Fibroblast of skin of right quadriceps (primary cell): ENCODE data around the gene ALOX15B.
A peak's percentile ranks its signal among the peaks of the same experiment; 100 is the strongest.
"Not testable (repeated sequence)": the region's sequence is repeated elsewhere in the genome, so short reads cannot be mapped to it uniquely, and the experiment has no call there.

Experiments used
- DNase-seq: peaks from one replicate; pipeline ENCODE4 v3.0.0-alpha.2; 2013

ALOX15B gene

DNA sequence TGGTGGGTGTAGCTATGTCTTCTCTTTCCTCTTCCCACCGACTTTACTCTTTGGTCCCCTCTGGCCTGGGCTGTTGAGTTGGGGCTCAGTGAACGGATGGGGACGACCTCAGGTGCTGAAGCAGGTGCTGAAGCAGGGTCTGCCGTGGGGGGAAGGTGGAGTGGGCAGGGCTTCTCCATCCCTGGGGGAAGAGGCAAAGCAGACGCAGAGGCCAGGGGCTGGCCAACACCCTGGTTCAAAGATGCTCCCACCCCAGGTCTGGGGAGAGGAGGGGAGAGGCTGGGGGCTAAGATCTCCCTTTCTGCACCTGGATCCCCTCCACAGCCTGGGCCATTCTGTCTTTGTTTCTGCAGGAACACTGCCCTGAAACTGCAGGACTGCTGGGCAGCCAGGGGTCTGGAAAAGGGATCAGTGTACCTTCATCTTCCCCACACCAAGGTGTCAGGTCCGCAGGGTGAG lies 25.7 kb downstream of the ALOX15B start:
- DNase-seq, result no peak

DNA sequence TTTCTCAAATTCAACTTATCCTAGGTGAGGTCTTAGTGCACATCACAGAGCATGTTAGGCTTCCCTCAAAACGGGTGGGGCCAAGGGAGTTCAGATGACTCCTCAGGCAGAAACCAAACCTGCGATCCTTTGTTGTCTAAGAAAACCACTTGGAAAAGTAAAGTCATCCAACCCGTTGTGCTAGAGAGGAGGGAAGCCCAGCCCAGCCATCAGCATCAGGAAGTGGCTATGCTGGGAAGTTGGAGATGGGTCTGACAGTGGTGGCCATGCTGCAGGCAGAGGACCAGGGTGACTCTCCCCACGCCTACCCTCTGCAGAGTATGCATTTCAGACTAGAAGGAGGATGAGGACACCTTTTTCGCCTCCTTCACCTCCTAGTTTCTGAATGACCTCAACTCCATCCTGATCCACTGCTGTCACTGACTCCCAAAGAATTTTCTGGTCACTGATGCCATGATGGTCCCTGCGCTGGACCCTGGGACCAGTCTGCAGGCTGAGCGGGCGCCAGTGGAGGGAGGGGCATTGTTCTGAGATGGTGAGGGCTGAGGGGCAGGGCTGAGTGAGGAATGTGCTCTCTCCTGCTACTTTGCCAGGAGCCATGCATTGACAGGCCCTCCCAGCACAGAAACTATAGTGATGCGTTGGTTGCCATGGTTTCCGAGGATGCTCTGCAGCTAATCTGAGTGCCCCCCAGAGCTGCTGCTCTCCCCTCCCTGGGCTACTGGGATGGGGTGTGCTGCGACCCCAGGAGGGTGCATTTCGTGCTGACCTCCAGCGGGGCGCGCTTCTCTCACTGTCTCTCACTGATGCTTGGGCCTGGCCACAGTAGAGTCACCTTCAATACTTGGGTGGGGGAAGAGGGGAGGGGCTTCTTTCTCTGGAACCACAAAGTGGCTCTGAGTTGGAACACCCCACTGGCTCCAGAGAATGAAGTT lies 28.2 kb downstream of the ALOX15B start:
- DNase-seq, result no peak

DNA sequence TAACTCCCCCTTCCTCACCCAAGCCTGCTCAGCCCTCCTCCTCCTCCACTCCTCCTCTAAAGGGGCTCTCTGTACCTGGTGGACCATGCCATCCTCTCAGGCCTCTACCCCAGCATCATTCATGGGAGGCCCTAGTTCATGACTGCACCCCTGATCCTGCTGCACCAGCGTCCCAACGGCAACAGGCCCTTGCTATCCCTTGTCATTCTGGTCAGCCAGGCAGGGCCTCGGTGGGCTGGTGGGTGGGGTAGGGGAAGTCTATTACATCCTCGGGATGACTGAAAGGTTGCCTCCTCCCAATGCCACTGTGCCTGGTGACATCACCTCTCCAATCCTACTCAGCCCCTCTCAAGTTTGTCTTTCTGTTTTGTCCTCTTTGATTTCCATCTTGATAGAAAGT lies 28.9 kb downstream of the ALOX15B start:
- no peak for DNase-seq

DNA sequence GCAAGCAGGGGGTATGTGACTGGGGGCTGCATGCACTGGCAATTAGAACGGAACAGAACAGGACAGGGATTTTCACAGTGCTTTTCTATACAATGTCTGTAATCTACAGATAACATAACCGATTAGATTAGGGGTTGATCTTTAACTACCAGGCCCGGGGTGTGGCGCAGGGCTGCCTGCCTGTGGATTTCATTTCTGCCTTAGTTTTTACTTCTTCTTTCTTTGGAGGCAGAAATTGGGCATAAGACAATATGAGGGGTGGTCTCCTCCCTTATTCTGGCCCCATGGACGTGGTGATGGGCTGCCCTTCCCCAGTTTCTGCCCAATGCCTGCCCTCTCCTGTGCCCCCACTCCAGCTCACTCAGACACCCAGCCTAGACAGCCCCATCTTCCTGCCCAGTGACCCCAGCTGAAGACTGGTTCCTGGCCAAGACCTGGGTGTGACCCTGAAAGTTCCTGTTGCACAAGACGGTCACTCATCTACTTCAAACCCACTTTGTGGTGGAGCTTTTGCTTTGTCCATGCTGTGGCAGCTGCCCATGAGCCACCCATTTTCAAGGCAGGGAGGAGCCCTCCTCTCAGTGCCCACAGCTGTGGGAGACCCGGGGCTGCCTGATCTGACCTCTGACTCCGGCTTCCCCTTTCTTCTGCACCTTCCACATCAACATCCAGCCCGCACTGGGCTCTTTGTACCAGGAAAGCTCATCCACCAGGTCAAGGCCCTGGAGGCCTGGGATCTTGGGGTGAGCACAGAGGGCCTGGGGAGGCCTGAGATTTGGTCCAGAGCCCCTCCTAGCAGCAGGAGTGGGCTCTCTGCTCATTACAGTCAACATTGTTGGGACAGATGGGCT lies 30.1 kb downstream of the ALOX15B start:
- no peak for DNase-seq

DNA sequence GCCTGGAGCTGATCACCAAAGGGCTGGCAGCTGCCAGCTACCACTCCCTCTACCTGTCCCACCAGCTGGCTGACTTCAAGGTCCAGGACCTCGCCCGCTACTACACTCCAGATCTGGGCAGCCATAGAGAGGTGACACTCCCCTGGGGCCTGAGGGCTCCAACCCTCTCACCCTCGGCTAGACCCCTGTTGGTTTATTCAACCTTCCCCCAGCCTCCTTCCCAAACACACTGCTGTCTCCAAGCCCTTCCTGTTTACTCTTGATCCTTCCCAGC lies 30.7 kb downstream of the ALOX15B start:
- DNase-seq, result no peak

DNA sequence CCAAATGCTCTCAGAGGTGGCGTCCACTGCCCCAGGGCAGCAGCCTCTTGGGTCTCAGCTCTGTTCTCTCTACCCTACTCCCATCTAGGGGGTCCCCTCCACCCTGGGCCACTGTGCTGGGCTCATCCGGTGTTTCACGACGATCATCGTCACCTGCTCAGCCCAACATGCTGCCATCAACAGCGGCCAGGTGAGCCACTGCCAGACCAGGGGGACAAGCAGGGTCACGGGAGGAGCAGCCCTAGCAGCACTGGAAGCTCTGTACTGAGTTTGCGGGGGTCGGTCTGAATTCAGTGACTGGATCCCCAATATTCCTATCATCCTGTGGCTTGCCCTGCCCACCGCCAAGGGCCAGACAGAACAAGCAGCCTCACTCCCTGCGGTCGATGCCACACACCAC lies 32.6 kb downstream of the ALOX15B start:
- no peak for DNase-seq

DNA sequence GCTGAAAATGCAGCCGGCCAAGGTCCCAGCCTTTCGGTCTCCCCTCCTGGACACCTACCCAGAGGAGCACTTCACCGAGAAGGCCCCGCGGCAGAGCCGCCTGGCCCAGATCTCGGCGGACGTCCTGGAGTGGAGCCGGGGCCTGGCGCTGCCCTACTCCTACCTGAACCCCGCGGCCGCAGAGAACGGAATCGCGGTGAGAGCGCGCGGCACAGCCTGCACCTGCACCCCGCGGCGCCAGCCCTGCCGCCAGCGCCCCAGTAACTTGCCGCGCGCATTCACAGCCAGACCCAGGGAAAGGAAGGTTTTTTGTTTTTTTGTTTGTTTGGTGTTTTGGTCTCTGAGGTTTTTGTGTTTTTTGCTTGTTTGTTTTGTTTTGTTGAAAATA lies 33.5 kb downstream of the ALOX15B start:
- DNase-seq, result no peak

DNA sequence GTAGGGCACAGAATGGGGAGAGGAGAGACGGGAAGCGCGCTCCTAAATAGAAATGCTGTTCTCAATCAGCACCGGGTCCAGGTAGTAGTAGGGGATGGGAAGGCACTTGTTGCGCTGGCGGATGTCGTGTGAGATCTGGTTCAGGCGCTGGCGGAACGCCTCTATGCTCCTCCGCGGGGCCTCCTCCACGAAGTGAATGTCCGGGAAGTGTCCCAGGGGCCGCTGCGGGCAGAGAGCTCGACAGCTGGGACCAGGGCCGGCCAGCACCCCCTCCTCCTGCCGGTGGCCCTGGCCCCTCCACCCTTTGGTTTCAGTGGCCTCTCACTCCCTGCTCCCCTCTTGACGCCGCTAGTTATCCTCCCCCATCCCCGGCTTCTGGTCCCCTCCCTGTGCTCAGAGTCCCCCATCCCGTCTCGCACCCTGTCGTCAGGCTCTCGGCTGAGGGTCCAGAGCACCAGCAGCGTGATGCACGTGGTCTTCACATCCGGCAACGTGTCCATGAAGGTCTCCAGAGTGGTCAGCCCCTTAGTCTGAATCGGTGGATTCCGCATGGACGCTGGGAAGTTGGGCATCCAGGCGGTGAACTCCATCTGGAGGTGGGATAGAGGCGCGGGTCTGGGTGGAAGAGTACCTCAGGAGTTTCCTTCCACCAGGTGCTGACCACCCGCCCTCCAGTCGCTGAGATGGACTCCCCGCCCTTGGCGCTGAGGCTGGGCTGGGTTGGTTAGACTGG lies 34.0 kb downstream of the ALOX15B start:
- no peak for DNase-seq

DNA sequence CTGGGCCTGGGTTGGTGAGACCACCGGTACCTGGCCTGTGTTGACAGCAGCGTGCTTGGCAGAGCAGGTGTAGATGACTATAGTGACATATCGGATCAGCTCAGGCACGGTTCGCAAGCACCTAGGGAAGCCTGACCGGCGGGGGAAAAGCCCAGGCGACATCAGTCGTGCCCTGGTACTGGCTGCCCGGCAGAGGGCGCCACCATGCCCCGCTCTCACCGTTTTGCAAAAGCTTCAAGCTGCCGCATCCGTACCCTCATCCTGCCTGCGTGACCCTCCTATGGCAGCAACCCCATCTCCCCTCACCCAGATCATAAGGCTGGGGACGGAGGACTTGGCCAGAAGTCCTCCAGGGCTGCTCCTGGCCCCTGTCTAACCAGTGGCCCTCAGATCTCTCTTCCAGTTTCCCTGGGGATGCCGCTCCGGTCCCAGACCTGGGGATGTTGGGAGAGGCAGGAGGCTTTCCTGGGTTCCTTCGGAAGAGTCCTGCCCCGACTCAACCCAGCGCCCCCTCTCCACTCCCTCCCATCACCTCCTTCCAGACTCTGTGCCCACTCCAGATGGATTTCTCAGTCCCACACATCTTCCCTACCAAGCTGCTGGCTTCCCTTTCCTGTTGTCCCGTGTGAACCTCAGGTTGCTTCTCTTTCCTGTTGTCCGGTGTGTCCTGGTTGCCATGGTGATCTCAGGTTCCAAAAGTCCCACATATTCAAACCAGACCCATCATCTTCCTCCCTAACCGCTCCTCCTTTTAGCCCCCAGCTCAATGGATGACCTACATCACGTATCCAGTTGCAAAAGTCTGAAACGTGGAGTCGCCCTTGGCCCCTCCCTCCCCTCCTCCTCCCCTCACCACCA lies 35.0 kb downstream of the ALOX15B start:
- peak; percentile 23 for DNase-seq

DNA sequence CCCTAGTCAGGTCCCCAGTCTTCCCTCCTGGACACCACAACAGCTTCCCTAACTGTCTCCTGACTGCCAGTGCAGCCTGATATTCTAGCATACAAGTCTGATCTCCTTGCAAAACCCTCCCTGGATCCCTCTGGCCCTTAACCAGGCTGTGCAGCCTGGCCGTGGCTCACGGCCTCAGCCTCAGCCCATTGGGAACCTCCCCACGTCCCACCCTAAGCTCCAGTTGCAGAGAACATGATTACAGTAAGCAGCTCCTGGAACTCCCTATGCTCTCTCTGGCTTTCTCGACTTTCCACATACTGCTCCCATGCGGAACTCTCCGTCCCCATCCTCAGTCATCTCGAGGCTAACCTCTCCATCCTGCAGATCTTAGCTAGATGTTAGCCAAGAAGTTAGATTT lies 35.7 kb downstream of the ALOX15B start:
- no peak for DNase-seq

DNA sequence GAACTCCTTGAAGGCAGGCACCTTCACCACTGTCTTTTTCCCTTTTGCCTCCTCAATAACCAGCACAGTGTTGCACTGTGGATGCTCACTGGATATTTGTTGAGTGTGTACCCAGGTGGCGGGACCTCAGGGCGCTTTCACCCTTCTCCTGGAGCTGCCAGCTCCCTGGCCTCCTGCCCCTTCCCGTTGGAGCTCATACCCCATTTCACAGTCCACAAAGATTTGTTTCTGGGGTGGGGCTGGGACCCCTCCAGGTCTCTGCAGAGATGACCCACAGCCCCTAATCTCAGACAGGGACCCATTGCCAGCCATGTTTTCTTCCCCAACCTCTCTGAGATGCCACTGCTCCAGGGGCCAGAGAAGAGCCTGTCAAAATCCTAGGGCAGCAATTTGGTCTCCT lies 36.2 kb downstream of the ALOX15B start:
- DNase-seq, result no peak

DNA sequence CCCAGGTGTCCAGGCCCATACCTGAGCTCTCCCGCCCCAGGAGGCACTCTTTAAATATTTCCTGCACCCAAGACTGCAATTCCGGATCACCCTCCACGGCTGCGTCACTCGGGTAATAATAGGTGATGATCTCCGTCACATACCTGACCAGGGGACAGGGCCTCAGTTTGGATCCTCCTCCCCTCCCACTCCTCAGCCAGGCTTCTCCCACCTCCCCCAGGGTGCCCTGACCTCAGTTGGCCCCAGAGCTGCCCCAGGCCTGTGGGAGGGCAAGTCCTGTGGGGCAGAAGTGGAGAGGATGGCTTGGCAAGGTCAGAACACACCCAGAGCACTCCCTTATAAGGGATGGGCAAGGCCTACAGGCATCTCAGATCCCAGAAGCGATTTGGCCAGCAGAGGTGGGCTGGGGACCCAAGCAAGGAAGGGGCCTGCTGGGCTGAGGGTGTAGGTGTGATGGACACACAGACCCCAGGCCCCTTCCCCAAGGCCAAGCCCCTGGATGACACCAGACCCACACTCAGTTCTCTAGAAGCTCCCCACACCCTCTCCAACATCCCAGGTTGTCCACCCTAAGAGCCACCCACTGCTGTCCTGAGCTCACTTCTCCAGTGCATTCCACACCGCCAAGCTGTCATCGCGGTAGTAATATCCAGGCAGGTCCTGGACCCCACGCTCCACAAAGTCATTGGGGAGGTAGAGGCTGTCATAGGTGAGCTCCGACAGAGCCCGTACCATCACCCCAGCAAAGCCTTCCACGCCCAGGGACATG lies 36.9 kb downstream of the ALOX15B start:
- no peak for DNase-seq

DNA sequence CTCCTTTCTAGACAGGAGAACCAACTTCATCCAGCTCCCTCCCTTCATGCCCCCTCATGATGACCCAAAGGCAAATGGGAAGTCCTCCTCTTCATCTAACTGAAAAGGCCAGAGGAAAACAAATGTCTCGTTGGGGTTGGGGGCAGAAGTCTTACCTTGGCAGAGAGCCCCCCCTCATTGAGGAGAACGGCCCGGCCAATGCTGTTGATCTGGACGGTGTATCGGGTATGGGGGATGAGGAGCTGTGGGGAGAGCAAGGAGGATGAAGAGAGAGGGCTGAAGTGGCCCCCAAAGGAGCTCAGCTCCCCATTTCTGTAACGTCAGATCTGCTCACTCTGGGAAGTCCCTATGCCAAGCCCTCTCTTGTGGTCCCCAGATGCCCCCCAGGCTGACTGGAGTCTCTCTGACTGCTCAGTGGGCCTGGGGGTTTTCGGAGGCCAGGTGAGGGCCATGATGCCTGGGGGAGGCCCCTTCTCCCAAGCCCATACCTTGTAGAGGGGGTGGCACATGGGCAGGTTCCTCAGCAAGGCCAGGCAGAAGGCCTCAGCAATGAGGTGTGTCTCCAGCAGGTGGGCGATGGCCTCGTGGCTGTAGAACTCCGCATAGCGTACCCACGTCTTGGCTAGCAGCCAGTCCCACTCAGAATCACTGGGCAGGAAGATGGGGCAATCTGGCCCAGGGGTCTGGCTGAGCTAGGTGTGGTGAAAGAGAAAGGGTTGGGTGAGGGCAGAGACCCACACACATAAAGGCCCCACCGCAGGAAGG lies 37.8 kb downstream of the ALOX15B start:
- DNase-seq, result no peak

DNA sequence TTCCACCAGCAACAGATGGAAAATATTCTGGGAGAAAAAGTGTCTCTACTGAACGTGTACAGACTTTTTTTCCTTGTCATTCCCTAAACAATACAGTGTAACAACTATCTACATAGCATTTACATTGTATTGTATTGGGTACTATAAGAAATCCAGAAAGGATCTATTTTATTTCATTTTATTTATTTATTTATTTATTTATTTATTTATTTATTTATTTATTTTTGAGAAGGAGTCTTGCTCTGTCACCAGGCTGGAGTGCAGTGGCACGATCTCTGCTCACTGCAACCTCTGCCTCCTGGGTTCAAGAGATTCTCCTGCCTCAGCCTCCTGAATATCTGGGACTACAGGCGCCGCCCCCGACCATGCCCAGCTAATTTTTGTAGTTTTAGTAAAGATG lies 39.1 kb downstream of the ALOX15B start:
- not testable (repeated sequence) for DNase-seq

DNA sequence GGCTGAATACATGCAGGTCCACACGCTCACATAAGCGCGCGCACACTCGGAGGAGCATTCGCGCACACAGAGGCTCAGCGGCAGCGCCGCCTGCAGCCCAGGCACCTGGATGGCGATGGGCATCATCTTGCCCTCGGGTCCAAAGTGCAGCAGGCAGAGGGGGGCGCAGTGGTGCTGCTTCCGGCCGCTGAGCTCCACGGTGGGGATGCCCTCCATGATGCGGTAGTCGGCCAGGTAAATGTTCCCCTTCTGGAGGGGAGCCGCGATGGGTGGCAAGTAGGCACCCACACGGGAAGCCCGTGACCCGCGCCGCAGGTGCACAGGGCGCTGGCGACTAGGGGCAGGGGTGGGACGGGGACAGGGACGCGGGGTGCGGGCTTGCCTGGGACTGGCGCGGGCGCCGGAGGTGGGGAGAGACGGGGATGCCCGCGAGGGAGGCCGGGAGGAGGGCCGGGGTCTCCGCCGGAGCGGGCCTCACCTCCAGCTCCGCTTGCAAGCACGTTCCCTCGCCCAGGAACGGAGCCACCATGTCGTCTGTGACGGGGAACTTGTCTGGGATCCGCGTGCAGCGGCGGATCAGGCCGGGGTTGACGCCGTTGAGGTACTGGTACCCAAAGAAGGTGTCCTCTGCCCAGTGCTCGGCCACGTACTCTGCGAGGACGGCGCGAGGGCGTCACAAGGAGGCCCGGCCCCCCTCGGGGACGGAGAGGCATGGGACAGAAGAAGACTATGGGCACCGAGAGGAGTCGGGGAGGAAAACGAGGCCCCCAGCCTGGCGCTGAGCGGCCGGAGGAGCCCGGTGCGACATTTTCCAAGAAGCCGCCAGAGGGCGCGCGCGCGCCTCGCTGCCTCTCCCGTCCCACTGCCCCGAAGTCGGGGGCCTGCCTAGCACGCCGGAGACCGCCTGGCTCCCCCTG lies 40.7 kb downstream of the ALOX15B start:
- peak; percentile 38 for DNase-seq

DNA sequence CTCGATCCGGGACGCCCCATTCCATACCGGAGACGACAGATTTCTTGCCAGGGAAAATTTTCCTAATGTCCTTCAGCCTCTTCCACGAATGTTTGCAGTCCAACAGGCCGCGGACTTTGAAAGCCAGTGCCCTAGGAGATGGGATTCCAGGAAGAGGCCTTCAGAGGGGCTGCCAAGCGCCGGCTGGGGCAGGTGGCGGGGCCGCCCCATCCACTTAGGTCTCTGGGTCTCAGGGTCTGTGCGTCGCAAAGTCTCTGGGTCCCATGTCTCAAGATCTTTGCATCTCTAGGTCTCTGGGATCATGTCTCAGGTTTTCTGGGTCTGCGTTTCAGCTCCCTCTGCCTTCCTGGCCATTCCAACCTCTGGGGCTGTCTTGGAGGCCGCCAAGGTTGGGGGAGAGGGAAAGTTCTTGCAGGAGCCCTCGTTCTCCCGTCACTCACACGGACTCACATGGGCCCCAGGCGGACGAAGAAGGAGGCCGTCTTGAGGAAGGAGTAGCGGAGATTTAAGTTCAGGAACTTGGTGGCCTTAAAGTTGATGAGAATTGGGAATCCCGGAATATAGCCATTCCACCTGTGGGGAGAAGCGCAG lies 41.4 kb downstream of the ALOX15B start:
- no peak for DNase-seq

DNA sequence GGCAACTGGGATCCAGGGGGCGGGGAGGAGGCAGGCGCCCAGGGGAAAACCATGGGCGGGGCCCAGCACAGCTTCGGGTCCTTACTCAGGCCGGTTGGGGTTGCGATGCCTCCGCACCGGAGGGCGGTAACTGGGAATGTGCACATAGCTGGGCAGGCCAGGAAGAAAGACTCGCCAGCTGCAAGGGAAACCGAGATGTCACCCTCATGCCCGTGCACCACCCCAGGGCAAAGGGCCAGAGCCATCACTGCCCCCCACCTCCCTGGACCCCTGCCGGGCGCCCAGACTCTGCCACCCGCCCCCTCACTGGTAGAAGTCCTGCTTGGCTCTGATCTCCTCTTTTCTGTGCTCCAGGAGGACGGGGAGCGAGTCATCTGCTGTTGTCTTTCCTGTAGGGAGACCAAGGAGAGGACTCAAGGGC lies 42.0 kb downstream of the ALOX15B start:
- DNase-seq, result no peak

DNA sequence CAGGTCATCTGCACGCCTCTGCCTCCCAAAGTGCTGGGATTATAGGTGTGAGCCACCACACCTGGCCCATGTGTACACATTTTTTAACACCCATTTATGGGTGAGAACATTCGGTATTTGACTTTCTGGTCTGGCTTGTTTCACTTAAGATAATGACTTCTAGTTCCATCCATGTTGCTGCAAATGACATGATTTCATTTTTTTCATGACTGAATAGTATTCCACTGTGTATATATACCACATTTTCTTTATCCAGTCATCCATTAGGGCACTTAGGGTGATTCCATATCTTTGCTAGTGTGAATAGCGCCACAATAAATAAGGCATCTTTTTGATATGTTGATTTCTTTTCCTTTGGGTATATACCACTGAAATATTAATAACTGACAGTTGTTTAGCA lies 43.0 kb downstream of the ALOX15B start:
- no peak for DNase-seq

DNA sequence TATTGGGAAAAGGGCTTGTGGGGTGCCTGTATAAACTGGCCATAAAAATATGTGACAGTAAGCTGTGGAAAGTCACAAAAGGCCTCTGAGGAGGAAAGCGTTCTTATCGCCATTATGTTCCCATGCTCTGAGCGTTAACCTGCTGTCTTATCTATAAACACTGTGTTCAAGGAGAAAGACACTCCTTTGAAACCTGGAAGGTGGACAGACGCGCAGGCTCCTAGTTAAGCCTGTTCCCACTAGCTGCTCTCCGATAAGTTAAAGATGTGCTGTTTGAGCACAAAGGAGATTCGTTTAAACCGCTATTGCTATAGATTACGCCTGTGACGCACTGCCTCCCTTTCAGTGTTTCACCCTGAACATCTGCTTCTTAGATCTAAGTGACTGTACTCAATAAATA lies 43.4 kb downstream of the ALOX15B start:
- DNase-seq, result no peak
